ENCODE measurements around the gene ASCL2. TPM values are rescaled to one million over a fixed set of nuclear protein-coding genes. Genes with fewer than 3 reads are reported as not detected.

Gene ASCL2, protein sequence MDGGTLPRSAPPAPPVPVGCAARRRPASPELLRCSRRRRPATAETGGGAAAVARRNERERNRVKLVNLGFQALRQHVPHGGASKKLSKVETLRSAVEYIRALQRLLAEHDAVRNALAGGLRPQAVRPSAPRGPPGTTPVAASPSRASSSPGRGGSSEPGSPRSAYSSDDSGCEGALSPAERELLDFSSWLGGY
- under 1 TPM; 0.43 to 0.69 TPM for total RNA-seq
- long read RNA-seq, donor 1: 0 reads
- long read RNA-seq, donor 2: 0 reads

DNA sequence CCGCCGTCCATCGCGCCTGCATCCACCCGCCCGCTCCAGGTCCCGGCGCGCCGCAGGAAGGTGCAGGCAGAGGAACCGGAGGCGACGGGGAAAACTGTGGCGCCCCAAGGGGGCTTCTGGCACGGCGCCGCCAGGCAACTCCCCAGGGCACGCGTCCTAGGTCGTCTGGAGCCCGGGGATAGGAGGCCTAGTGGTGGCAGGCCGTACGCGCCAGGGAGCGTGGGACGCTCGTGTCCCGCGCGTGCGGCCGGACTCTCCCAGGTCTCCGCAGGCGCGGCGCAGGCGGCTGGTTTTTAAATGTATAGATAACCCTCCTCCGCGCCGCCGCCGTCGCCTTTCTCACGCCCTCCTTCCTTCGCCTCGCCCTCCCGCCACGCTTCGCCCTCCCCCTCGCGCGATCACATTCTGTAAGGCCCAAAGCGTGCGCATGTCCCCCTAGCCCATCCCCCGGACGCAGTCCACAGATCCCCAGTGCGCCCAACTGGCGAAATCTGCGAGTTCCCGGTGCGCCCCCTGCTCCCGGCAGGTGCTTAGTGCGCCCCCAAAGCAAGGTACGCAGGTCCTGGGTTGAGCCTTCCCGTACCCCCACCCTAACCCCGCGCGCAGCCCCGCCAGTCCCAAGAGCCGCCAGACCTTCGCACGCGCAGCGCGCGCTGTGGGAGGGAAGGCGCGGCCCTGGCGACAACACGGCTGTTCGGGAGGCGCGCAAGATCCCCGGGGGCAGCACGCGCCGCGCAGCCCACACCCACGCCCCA, at the start of gene ASCL2:
TSS of gene ASCL2 (minus strand) at position 267 of the 755 bp plus-strand sequence. CDS start at position 11, 256 bp downstream.
- intact Hi-C loops (cut with DNase I): no loop called here
- DNase-seq (ENCODE audit: low spot score): peak; percentile 78

DNA sequence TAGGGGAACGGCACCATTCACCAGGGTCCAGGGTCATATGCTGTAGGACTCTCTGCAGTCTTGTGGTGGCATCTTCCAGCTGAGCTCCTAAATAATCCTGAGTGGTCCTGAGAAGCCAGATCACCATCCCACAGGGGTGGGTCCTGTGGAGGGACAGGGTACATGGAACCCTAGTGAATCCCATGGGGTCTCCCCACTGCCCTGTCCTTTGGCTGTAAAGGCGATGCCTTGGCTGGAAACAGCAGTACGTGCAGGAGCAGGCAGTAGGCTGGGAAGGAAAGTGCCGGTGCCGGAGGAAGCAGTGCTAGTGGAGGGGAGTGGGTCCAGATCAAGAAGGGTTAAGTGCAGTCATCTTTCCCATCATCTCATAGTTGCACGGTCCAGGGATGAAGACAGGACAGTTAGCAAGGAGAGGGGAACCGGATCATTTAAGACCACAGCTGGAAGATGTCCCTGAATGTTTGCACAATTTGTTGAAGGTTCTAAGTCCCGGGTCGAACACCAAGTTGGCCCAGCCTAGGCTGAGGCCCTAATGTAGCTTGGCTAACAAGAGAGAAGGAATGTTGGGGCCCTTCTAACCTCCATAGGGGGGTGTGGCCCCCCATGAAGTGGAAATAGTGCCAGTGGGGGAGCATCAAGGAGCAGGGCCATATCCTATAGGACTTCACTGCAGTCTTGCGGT, 49.5 kb upstream of the ASCL2 start:
- intact Hi-C loops (cut with DNase I): no loop called here
- no peak for DNase-seq (ENCODE audit: low spot score)

DNA sequence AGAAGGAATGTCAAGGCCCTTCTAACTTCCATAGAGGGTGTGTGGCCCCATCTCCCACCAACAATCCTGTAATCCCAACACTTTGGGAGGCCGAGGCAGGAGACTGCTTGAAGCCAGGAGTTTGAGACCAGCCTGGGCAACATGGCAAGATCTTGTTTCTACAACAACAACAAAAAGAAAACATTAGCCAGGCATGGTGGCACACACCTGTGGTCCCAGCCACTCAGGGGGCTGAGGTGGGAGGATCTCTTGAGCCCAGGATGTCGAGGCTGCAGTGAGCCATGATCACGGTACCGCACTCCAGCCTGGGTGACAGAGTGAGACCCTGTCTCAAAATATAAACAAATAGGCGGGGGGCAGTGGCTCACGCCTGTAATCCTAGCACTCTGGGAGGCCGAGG, 48.3 kb upstream of the ASCL2 start:
- DNase-seq (ENCODE audit: low spot score): no peak
- intact Hi-C loops (cut with DNase I): no loop called here

DNA sequence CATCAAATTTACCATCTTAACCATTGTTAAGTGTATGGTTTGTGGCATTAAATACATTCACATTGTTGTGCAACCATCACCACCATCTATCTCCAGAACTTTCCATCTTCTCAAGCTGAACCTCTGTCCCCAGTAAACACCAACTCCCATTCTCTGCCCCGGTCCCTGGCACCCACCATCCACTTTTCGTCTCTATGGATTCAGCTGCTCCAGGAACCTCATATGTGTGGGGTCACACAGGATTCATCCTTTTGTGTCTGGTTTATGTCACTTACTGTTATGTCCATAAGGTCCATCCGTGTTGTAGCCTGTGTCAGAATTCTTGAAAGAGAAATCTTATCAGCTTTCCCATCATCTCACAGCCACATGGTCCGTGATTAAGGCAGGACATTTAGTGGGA, 47.7 kb upstream of the ASCL2 start:
- intact Hi-C loops (cut with DNase I): no loop called here
- no peak for DNase-seq (ENCODE audit: low spot score)

DNA sequence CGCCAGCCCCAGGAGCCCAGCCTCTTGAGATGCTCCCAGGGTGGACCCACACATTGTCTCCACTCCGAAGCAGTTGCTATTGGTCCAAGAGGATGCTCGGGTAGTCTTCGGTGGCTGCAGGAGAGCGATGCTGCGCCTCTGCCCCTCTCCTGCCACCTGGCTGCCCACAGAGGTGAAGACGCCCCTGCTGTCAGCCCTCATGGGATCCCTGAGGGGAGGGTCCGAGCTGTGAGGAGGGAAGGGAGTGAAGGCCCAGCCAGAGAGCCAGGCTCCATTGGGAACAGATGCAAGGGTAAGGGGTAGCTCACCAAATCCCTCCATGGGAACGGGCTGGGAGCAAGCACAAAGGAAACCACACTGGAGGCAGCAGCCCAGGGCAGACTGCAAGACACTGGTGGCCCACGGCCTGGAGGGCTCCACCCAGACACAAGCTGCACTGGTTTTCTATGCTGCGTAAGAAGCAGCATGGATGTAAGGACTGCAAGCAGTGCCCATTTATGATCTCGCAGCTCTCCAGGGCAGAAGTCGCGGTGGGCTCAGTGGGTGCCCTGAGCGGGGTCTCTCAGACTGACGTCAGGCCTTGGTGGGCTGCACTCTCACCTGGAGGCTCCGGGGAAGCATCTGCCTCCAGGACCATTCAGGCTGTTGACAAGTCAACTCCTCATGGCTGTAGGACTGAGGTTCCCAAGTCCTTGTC, 47.1 kb upstream of the ASCL2 start:
- no peak for DNase-seq (ENCODE audit: low spot score)
- intact Hi-C loops (cut with DNase I): no loop called here

DNA sequence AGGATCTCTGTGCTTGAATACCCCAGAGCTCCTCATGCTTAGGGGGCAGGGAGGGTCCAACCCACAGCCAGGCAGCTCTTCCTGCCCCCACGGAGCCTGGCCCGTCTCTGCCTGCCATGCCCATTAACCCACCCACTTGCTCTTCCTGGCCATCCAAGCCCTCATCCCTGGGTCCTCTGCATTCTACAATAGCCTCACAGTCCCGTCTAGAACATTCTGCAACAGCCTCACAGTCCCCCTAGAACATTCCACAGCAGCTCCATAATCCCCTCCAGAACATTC, 46.5 kb upstream of the ASCL2 start:
- intact Hi-C loops (cut with DNase I): no loop called here
- DNase-seq (ENCODE audit: low spot score): no peak

DNA sequence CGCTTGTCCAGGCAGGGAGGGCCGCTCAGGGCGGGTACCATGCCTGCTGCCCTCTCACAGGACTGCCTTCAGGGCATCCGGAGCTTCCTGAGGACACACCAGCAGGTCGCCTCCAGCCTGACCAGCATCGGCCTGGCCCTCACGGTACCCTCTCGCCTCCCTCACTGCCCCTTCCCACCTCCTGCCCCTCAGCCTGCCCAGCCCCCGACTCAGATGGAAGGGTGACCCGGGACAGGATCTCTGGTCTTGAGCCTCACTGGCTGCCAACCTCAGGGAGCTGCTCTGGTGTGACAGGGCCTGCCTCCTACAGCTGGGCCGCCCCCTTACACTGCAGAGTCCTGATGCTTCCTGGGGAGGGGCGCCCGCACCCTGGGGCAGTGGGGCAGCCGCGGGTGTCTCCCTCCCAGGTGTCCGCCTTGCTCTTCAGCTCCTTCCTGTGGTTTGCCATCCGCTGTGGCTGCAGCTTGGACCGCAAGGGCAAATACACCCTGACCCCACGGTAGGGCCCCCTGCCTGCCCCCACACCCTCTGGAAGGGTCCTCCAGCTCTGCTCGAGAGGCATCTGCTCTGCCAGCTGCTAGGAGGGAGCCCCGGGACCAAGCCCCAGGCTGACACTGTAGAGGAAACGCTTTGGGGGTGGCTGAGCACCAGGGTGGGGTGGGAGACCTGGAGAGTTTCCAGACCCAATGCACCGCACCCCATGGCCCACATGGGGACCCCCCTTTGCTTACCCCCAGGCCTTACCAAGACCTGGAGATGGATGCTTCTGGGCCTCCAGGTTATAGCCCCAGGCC, 46.0 kb upstream of the ASCL2 start:
- peak; percentile 76 for DNase-seq (ENCODE audit: low spot score)
- intact Hi-C loops (cut with DNase I): no loop called here

DNA sequence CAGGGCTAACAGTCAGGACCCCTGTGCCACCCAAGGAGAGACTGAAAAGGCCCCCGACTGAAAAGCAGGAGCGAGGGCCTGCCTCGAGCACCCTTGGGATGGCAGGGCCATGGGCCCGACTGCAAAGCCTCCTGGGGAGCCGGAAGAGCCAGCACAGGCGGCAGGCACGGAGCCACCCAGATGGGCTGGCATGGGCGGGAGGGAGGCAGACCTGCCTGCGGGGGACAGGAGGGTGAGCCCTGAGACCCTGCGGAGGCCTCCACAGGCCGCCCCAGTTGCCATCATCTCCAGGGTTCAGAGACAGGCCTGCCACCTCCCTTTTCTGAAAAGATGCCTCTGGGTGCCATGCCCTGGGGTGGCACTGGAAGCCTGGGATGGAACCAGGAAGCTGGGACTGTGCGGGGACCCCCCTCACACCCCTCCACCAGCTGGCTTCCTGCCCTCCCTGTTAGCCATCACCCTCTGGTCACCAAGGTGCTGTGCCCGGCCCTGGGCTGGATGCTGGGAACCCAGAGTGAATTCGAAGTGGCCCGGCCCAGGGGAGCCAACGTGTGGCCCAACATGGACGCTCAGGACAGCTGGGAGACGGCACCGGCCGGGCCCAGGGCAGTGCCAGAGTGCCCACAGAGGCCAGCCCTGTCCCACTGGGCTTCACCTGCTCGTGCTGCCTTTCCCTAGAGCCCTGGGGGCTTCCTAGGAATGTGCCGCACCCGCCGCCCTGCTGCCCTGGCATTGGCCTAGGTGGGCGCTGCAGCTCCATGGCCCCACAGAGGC, 45.2 kb upstream of the ASCL2 start:
- DNase-seq (ENCODE audit: low spot score): no peak
- intact Hi-C loops (cut with DNase I): no loop called here

DNA sequence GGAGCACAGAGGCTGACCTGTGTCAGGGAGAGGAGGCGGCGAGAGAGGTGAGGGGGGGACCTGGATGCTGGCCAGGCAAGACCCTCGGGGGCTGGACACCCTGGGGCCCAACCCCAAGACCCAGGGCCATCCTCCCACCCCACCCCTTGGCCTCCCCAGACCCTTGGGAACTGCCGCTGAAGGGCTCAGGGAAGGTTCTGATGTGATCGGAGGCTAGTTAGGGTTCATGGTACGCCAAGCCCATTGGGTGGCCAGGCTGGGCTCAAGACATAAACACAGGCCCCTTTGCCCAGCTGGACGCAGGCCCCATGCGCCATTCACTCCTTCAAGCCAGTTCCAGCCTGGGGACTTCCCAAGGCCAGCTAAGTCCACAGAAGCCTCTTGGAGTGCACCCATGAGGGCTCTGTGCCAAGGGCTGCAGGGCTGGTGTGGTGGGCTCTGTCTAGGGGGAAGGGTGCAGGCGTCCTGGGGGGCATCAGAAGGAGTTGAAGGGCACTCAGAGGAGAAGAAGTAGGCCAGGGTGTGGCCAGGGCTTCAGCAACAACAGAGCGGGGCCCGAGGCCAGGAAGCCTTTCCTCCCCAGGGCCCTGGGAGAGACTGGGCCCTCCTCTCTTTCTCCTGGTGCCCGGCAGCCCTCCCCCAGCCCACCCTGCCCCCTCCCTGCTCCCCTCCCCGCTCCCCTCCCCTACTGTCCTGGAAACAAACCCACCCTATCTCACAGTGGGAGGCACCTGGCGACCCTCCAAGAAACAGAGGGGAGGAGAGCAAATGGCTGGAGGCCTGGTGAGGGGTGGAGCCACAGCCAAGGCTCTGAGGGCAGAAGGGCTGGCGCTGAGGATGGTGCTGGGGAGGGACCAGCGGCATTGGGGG, 44.4 kb upstream of the ASCL2 start:
- DNase-seq (ENCODE audit: low spot score): peak; percentile 92
- intact Hi-C loops (cut with DNase I): loop anchor here in 1 of 2 donors (5.0 kb wide), 1 partner anchor 68 kb away; no protein-coding TSS in a partner anchor

DNA sequence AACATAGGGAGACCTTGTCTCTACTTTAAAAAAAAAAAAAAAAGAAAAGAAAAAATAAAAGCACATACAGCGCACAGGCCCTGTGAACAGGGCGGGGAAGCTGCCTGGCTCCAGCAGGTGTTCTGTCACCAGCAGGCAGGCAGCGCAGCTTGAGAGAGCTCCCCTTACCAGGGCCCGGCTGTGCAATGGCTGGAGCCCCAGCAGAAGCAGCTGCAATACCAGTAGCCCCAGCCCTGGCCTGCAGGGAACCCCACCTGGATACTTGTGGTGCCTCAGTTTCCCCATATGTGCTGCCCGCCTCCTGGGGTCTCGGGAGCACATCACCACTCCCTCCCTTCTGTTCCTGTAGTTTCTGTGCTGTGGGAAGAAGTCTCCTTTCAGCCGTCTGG, 43.7 kb upstream of the ASCL2 start:
- peak; percentile 74 for DNase-seq (ENCODE audit: low spot score)
- intact Hi-C loops (cut with DNase I): loop anchor here in 1 of 2 donors (5.0 kb wide), 1 partner anchor 68 kb away; no protein-coding TSS in a partner anchor

DNA sequence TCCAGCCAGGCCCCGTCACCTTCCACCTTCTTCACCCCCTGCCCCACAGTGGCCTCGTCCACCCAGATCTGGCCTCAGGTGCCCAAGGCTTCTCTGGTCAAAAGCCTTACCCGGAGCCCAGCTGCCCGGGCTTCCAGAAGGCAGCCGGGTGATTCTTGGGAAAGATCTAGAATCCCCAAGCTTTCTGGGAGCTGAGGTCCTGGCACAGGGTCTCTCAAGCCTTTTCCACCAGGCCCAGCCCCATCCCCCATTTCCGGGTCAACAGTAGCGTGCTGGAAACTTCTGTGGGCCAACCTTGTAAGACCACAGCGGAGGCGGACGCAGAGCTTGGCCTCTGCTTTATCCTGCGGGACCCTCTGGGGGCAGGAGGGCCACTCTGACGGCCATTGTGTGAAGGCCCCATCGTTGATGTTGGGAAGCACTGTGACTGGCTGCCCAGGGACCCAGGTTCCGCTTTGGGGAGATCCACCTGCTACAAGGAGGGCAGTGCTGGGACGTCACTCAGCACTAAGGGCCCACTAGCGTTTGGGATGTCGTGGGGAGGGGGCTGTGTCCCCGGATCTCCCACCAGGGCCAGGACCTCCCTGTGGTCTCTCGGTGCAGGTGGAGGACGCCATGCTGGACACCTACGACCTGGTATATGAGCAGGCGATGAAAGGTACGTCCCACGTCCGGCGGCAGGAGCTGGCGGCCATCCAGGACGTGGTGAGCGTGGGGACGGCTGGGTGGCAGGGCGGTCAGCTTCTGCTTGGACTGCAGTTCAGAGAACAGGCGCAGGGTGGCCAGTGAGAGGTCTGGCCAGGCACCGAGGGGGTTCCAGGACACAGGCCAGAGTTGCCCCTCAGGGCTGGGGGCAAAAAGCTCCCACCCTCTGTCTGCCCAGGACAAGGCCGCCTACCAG, 42.9 kb upstream of the ASCL2 start:
- peak; percentile 70 for DNase-seq (ENCODE audit: low spot score)

DNA sequence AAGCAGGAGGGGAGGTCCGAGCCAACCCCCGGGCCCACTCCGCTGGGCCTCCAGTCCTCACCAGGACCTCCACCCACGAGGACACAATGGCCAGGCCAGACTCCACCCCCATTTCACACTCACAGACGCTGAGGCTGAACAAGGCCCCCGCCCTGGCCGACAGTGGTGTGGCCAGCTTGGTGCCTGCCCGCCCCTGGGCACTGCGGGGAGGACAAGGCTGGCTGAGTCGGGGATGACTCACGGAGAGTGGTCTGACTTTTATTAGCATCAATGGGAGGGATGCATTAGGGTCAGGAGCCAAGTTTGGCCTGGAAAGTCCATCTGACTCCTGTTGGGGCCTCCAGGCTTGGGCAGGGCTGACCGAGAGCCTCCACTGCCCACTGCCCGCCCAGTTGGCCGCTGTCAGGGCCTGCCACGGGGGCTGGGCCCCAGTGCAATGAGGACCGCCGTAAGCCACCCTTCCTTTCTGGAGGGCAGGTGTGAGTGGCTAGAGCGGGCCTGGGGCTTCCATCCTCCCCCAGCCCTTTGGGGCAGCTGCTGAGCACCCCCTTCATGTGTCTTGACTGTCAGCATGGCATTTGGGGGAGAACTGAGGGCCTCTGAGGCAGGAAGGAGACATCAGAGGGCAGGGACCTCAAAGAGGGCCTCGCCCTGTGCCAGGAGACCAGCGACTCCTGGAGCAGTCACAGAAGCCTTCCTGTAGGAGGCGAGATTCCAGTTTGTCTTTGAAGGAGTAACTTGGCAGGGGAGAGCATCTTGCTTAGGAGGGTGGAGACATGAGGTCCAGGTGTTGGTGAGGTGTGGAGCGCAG, 42.0 kb upstream of the ASCL2 start:
- peak; percentile 87 for DNase-seq (ENCODE audit: low spot score)
- intact Hi-C loops (cut with DNase I): loop anchor here in 1 of 2 donors (5.0 kb wide), 1 partner anchor 70 kb away; no protein-coding TSS in a partner anchor

More for the DNA sequence above, 42.9 kb upstream of the ASCL2 start:
- intact Hi-C loops (cut with DNase I): loop anchor here in 1 of 2 donors (5.0 kb wide), 1 partner anchor 69 kb away; no protein-coding TSS in a partner anchor

DNA sequence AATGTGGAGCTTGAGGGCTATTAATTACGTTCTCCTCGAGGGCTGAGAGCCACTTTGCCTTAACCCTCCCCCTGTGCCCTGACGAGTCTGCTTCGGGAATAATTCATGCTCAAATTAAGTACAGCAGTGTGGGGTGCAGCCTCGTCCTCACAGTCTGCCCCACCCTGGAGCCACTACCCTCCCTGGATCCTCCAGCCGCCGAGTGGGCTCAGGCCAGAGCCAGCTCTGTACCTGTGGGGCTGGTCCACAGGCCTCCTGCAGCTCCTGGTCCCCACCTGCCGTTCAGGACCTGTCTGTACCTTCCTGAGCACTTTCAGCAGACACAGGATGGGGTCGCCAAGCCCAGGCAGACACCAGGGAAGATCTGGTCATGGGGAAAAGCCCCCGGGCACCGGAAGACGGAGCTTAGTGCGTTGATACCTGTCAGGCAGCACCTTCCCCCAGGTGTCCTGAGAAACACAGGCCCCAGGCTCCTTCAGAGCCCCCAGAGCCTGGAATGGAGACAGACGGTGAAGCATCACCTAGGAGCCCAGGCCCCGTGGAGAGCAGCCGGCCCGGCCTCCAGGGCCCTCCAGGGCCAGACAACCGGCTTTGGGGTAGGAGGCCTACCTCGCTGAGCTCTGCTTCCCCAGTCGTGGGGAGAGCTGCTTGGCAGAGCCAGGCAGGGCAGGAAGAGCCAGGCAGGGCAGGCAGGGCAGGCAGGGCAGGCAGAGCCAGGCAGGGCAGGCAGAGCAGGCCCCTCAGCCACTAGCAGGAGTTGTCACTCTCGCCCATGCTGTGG, 41.2 kb upstream of the ASCL2 start:
- intact Hi-C loops (cut with DNase I): loop anchor here in 1 of 2 donors (5.0 kb wide), 1 partner anchor 71 kb away; no protein-coding TSS in a partner anchor
- DNase-seq (ENCODE audit: low spot score): peak; percentile 78

DNA sequence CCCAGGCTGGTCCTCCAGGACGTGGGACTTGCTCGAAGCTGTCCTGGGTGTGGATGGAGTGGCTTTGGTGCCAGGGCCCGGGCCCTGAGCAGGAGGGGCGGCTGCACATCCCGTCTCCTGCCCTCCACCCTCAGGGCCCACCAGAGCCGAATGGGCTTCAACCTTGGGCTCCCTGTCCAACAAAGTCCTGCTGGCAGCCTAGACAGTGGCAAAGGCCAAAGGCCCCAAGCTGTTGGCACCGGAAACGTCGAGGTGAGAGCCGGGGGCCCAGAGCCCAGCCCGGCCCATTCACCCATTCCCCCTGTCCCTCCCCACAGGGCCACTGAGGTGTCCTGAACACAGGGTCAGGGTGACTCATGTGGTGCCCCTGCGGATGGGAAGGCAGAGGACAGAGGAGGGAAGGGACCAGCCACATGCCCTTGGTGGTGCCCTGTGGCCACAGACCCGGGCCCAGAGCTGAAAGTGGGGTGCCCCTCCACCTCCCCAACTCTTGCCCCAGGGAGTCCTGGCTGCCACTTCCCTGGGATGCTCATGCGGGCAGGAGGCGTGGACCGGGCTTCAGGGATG, 40.5 kb upstream of the ASCL2 start:
- intact Hi-C loops (cut with DNase I): loop anchor here in 1 of 2 donors (5.0 kb wide), 1 partner anchor 71 kb away; no protein-coding TSS in a partner anchor
- peak; percentile 74 for DNase-seq (ENCODE audit: low spot score)

All from posterior vena cava (tissue), 2 donors.